ENCODE measurements around the gene SLFN12L. TPM values are rescaled to one million over a fixed set of nuclear protein-coding genes. Genes with fewer than 3 reads are reported as not detected.

The SLFN12L gene
- total RNA-seq (not detected in 2 replicates), polyA plus RNA-seq (not detected in 2 replicates)

- Histone ChIP-seq H3K27me3 (peaks cover 18% of the 10 kb centered on the region), H3K4me3 (no peak within 1 kb of the TSS), H3K27ac (no peak within 1 kb of the TSS), H3K4me1 (ENCODE audit: low read depth) (no peaks in the 10 kb centered on the region), H3K36me3 (no peaks in the 10 kb centered on the region), H3K9me3 (ENCODE audit: low read depth) (no peaks in the 10 kb centered on the region)
- DNase-seq (ENCODE audit: low read depth in 1 of 2, low spot score in 1 of 2), result no peak
- no peak for TF ChIP-seq CTCF (IDR thresholded peaks at IDR 0.05; ENCODE audit: low read depth, low read length)
These were observed at the start of gene SLFN12L for GRCh38 chr17:35537601-35538141. Gene SLFN12L, minus strand, starts transcription at chr17:35537678. Its CDS starts 15,314 bp downstream, at chr17:35522364.

- Histone ChIP-seq H3K4me3 (peak overlapping the region; percentile 86), H3K27ac (peak overlapping the region; percentile 92)
- DNase-seq (ENCODE audit: low read depth in 1 of 2, low spot score in 1 of 2), result no peak
These were observed 49.1 kb upstream of the SLFN12L start for GRCh38 chr17:35586569-35587073.

GRCh38 chr17:35584061-35584460 lies 46.6 kb upstream of the SLFN12L start:
- peaks cover 13% of the 10 kb centered on the region for H3K4me1 ChIP-seq (ENCODE audit: low read depth)
- no peak for TF ChIP-seq CTCF (IDR thresholded peaks at IDR 0.05; ENCODE audit: low read depth, low read length)
- no peaks in the 10 kb centered on the region for H3K36me3 ChIP-seq
- no peak overlapping the region for H3K4me3 ChIP-seq
- no peak overlapping the region for H3K27ac ChIP-seq
- no peak for DNase-seq (ENCODE audit: low read depth in 1 of 2, low spot score in 1 of 2)
- no peaks in the 10 kb centered on the region for H3K9me3 ChIP-seq (ENCODE audit: low read depth)
- H3K27me3 ChIP-seq, result peaks cover 27% of the 10 kb centered on the region

More at GRCh38 chr17:35586569-35587073, 49.1 kb upstream of the SLFN12L start:
- no peaks in the 10 kb centered on the region for H3K36me3 ChIP-seq
- H3K4me1 ChIP-seq (ENCODE audit: low read depth), result peaks cover 10% of the 10 kb centered on the region
- H3K27me3 ChIP-seq, result peaks cover 27% of the 10 kb centered on the region
- no peaks in the 10 kb centered on the region for H3K9me3 ChIP-seq (ENCODE audit: low read depth)
- TF ChIP-seq CTCF (IDR thresholded peaks at IDR 0.05; ENCODE audit: low read depth, low read length), result no peak

GRCh38 chr17:35578929-35579432 lies 41.5 kb upstream of the SLFN12L start:
- Histone ChIP-seq H3K27me3 (peaks cover 13% of the 10 kb centered on the region), H3K36me3 (peaks cover 14% of the 10 kb centered on the region), H3K4me1 (ENCODE audit: low read depth) (peaks cover 10% of the 10 kb centered on the region), H3K4me3 (peak overlapping the region; percentile 44), H3K9me3 (ENCODE audit: low read depth) (no peaks in the 10 kb centered on the region), H3K27ac (peak overlapping the region; percentile 89)
- no peak for DNase-seq (ENCODE audit: low read depth in 1 of 2, low spot score in 1 of 2)
- no peak for TF ChIP-seq CTCF (IDR thresholded peaks at IDR 0.05; ENCODE audit: low read depth, low read length)

GRCh38 chr17:35578197-35578928 lies 40.9 kb upstream of the SLFN12L start, which contains the start of gene PEX12:
Gene PEX12, minus strand, starts transcription at chr17:35578571. Its CDS starts 550 bp downstream, at chr17:35578021.
- H3K4me3 ChIP-seq, result peak within 1 kb of the TSS; percentile 44
- H3K4me1 ChIP-seq (ENCODE audit: low read depth), result peaks cover 10% of the 10 kb centered on the region
- H3K27me3 ChIP-seq, result peaks cover 7% of the 10 kb centered on the region
- TF ChIP-seq CTCF (IDR thresholded peaks at IDR 0.05; ENCODE audit: low read depth, low read length), result no peak
- peaks cover 18% of the 10 kb centered on the region for H3K36me3 ChIP-seq
- peak within 1 kb of the TSS; percentile 89 for H3K27ac ChIP-seq
- no peaks in the 10 kb centered on the region for H3K9me3 ChIP-seq (ENCODE audit: low read depth)
- DNase-seq (ENCODE audit: low read depth in 1 of 2, low spot score in 1 of 2), result peak; percentile 89 to 93

Measured in cardiac muscle cell (in vitro differentiated cells and primary cell).